Activated naive CD4-positive, alpha-beta T cell treated with Interleukin-2 at 50 U/mL for 16 hours (primary cell): ENCODE results near the gene PTK7.
"Not testable (repeated sequence)": the region's sequence is repeated elsewhere in the genome, so short reads cannot be mapped to it uniquely, and the experiment has no call there.

ENCODE experiments used
- DNase-seq: peaks from one replicate; pipeline ENCODE4 v3.0.0-alpha.2; 2020

Gene PTK7

GRCh38 chr6:43075670-43076463 lies at the start of gene PTK7:
TSS of gene PTK7 (plus strand) at chr6:43076314. CDS start at chr6:43076489, 175 bp downstream.
- DNase-seq, result peak; percentile 19

DNA sequence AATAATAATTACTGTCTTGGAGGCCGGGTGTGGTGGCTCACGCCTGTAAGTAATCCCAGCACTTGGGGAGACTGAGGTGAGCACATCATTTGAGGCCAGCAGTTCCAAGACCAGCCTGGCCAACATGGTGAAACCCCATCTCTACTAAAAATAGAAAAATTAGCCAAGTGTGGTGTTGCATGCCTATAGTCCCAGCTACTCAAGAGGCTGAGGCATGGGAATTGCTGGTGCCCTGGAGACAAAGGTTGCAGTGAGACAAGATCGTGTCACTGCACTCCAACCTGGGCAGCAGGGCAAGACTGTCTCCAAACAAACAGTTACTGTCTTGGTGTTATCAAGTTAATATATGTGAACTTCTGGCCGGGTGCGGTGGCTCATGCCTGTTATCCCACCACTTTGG lies 49.7 kb upstream of the PTK7 start:
- DNase-seq, result no peak

- no peak for DNase-seq
Observed at GRCh38 chr6:43029120-43029519, 47.0 kb upstream of the PTK7 start.

DNA sequence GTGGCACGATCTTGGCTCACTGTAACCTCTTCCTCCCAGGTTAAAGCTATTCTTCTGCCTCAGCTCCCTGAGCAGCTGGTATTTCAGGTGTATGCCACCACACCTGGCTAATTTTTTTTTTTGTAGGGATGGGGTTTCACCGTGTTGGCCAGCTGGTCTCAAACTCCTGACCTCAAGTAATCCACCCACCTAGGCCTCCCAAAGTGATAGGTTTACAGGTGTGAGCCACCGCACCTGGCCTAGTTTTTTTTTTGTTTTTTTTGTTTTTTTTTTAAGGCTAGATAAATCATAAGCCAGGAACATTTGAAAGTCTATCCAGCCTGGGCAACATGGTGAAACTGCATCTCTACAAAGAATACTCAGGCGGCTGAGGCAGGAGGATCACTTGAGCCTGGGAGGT lies 43.8 kb upstream of the PTK7 start:
- no peak for DNase-seq

DNA sequence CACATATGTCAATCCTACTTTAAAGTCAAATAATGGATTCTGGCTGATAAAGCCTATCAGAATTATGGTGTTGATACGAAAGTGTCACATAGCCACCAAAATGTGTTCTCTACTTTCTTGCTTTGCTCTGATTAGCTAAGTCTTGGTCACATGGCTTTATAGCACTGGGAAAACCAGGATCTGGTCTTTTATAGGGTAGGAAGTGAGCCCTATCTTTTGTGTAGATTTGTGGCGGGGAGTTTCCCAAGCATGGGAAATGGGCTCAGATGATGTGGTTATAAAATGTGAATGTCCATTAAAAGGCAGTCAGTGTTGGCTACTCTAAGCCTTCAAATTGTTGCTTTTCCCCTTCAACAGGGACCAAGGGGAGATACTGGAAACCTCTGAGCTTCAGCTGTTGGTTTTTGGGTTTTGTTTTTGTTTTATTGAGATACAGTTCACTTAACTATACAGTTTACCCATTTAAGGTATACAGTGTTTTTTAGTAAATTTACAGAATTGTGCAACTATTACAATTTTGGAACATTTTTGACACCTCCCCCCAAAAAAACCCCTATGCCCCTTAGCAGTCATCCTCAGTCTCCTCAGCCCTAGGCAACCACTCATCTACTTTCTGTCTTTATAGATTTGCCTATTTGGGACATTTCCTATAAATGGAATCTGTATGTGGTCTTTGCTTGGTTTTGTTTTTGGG lies 42.5 kb upstream of the PTK7 start:
- no peak for DNase-seq

DNA sequence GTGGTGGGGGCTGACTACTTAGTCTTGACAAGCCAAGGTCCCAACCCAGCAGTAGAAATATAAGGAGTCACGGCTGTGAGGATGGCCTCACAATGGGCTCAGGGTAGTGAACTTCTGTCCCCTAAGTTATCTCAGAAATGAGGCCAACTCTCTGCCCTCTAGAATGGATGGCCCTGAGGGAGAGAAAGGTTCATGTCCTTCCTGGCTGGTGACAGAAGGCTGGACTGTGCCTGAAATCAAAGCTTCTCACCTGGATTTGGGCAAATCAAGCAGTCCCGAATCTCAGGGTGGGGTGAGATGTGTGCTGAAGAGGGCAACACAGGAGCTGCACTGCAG lies 42.0 kb upstream of the PTK7 start:
- DNase-seq, result no peak

- DNase-seq, result no peak
Observed at GRCh38 chr6:43035495-43036194, 40.5 kb upstream of the PTK7 start.

GRCh38 chr6:43036712-43037111 lies 39.4 kb upstream of the PTK7 start:
- DNase-seq, result no peak

DNA sequence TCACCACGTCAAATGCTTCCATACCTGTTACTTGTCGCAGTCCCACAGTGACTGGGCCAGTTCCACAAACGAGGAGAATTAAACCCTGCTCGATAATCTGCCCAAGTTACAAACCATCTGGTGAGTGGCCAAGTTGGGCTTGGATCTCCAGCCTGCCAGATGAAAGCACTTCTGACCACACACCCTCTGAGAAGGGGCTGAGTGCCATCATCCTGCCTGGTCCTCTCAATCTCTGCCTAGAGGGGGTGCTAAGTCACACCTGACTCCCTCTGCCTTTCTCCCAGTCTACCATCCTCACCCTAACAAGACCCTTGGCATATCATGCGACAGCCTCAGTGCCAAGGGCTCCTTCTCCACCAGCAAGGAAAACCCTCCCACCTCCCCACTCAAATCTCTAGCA lies 38.9 kb upstream of the PTK7 start:
- no peak for DNase-seq

GRCh38 chr6:43037706-43038105 lies 38.4 kb upstream of the PTK7 start:
- no peak for DNase-seq

DNA sequence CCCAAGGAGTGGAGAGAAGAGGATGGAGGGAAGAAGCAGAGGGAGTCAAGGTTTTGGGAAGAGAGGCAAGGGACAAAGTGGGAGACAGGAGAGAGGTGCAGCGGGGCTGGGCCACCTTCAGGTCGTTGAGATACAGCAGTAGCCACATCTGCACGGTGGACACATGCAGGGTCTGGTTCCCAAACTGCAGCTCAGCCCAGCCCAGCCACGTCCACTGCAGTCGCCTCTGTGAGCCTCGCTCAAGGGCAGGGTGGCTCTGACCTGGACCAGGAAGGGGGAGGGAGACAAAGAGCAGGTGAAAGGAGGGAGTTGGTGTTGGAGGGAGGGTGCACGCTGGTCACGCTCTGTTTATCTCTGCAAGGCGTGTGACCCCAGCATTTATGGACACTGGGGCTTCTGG lies 37.4 kb upstream of the PTK7 start:
- DNase-seq, result no peak

GRCh38 chr6:43040542-43041257 lies 35.4 kb upstream of the PTK7 start:
- DNase-seq, result no peak

GRCh38 chr6:43041475-43041874 lies 34.6 kb upstream of the PTK7 start:
- DNase-seq, result not testable (repeated sequence)

- DNase-seq, result no peak
Observed at GRCh38 chr6:43043310-43043709, 32.8 kb upstream of the PTK7 start.

- DNase-seq, result no peak
Observed at GRCh38 chr6:43045371-43045930, 30.7 kb upstream of the PTK7 start.

DNA sequence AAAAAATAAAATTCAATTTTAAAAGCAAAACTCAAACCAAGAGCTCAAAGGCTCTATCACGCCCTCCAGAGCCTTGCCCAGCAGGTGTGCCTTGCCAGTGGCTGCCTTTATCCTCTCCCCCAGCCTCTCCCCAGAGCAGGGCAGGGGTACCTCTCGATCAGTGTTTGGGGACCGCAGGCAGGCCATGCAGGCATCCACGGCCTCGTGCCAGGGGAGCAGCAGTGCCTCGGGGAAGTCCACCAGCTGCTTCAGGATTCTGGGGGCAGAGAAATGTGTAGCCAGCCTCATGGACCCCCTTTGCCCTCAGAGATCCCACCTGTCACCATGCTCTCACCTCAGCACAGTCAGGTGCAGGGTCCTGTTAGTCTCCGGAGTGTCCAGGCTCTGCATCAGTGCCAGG lies 28.1 kb upstream of the PTK7 start:
- no peak for DNase-seq

DNA sequence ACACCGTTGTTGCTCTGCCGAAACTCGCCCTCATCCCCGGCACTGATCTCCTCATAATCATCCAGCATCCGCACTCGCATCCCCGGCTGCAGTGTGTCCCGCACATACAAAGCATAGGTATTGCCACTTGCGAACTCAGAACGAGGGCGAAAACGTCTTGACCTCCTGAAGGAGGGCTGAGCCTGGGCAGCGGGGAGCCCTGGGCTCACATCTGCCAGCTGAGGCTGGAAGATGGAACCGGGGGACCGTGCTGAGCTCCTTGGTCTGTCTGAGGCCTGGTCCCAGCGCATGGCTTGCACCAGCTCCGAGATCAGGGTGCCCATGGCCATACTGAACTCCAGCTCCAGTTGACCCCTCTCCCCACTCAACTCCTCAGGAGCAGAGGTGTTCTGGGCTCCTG lies 25.1 kb upstream of the PTK7 start:
- DNase-seq, result no peak

DNA sequence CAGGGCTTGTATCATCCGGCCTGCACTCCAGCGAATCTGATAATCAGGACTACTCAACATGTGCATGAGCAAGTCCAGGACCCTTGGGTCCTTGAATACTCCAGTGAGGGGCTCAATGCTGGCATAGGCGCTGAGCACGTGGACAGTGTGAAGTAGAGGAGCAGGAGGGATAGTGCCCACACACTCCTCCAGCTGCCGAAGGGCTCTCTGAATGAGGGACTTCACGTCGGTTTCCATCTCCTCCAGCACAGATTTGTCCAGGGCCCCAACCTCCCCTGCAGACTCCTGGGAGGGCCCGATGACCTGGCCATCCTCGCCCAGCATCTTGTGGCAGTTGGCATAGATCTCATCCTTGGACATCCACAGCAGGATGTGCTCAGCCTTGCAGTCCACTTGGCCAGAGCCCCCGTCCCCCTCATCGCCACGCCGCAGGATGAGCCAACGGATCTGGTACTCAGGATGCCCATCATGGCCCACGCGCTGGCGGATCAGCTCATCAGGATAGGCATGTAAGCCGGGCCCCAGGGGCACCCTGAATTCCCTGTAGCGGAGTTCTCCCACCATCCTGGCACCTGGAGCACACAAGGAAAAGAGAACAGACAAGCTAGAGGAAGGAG lies 23.8 kb upstream of the PTK7 start:
- DNase-seq, result no peak

GRCh38 chr6:43052842-43053544 lies 23.1 kb upstream of the PTK7 start:
- peak; percentile 22 for DNase-seq

GRCh38 chr6:43053545-43054205 lies 22.4 kb upstream of the PTK7 start, which contains the start of gene CUL7:
TSS of gene CUL7 (minus strand) at chr6:43053851. CDS start at chr6:43052788, 1,063 bp downstream.
- peak; percentile 92 for DNase-seq
